GM21737 (cell line): Measurements from ENCODE around the gene ENO1.

ENCODE experiments used
- ATAC-seq: cut with Tn5 transposase; IDR thresholded peaks from one replicate; pipeline ENCODE4 v1.9.1; 2021; ENCODE audit warnings: mild to moderate bottlenecking, moderate library complexity; ENCODE audit not compliant: unreplicated experiment

The ENO1 gene

DNA sequence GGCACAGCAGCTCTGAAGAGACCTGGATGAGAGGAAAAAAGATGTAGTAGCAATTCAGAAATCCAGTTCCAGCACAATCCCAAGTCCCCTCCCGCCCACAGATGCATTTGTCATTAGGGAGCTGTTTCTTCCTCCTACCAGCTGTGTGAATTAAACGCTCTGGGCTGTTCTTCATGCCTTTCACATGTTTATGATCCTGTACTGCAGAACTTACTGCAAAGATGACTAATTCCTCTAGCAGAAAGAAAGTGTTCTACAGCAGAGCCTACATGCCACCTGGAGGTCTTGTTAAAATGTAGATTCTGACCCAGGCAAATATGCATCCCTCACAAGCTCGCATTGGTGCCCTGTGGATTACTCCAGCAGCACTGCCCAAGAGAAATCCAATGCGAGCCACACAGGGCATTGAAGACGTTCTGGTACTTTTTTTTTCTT is 6.5 kb downstream of the ENO1 start:
- ATAC-seq: no peak

DNA sequence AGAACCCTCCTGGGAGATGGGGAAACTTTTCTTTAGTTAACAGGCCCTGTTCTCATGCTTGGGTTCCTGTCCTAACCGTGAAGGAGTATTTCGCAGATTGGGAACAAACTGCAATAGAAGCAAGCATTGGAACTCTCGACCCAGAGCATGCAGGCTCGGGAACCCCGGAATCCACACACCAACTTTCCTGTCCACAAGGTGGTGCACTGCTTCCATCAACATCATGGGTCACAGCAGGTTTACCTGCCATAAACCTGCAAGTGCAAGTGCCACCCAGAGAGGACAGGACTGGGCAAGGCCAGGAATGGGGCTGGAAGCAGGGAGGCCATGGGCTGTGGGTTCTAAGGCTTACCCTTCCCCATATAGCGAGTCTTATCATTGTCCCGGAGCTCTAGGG is 6.9 kb downstream of the ENO1 start:
- no peak for ATAC-seq

DNA sequence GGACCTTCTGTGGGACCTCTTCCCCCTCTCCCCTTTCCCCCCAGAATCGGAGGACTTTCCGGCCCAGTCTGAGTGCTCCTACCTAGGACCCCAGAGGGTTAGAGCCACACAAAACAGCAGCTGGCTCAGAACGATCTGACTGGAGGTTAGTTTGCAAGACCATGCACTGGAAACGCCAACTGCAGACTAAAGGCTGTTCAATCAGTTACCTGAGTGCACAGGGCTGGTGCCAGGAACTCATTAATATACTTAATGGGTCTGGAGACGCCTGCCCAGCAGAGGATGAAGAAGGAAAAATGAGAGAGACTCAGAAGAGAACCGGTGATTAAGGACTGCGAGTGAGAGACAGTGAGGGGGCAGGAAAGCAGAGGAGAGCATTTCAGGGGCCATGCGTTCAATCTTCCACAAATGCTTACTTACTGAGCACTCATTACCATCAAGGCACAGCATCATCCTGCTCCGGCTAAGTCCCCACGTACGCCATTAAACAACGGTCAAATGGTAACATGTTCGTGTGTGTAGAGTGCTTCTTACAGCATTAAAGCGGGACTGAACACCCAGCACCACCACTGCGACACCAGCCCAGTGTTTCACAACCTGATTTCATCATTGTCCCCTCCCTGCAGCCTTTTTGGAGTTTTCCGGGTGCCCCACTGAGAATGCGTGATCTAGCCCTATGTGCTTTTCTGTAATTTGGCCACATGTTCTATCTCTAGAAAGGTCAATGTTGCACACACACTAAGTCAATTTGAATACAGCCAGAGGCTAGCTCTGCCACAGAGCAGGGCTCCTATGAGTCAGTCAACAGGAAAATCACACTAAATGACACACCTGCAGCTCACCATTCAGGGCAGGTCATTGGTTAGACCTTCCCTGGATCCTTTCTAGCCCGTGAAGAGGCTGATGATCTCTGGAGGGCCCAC is 7.6 kb downstream of the ENO1 start:
- ATAC-seq: no peak

DNA sequence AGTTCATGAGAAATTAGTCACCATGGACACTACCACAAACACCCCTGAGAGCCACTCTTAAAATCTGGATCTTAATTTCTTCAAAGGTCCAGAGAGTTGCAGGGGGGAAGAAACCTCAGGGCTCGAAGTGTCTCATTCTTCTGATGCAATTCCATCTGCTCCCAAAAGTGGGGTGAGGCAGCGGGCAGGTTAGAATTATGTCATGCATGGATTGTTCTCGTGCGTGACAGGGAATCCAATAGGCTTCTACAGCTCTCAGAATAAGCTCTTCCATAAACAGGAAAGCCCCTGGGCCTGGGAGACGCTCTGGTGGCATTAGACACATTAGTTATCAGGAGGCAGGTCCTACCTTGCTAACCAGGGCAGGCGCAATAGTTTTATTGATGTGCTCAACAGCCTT is 8.4 kb downstream of the ENO1 start:
- ATAC-seq: no peak

DNA sequence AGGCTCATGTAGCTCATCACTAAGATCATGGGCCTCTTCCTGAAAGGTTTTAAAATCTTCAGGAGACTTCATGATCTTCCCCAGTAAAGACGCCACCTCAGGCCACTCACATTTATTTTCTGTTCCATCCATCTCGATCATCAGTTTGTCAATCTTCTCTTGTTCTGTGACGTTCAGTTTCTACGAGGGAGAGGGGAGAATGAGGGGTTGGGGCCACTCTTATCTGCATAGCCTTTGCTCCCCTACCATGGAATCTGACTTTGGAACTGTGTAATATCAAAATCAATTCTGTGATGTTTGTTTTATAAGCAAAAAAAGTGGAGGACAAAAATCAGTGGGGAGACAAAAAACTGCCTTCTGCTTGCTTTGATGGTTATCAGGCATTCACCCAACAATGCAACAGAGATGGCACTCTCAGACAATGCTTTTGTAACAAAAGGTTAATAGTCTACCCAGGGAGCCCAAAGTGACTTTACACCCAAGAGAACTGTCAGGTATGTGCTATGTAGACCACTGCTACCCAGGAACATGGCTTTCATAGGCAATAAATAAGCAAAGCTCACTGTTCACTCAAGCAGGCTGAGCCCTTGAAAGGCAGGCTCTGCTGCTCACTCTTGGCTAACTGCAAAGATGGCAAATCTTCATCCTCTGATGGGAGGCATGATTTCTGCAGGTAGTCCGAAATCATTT is 10.5 kb downstream of the ENO1 start:
- no peak for ATAC-seq

DNA sequence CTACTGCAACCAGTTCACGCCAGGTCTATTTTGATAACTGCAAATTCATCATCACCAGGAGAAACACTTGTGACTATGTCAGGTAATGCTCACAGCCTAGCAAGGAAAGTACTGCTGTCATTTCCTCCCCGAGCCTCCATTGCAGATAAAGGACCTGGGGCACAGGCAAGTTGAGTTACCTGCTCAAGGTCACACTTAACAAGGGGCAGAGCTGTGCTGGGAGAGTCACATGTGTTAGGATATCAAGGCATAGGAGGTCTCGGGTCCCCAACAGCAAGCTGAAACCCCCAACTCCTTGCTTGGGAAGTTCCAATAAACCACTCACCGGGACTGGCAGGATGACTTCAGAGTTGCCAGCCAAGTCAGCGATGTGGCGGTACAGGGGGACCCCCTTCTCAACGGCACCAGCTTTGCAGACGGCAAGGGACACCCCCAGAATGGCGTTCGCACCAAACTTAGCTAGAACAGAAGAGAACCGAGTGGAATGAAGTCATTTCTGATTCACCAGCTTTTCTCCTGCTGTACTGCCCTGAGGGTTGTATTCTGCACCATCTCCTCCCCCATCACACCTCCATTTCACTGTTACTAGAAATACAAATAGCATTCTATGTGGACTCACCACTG is 11.6 kb downstream of the ENO1 start:
- ATAC-seq: no peak

DNA sequence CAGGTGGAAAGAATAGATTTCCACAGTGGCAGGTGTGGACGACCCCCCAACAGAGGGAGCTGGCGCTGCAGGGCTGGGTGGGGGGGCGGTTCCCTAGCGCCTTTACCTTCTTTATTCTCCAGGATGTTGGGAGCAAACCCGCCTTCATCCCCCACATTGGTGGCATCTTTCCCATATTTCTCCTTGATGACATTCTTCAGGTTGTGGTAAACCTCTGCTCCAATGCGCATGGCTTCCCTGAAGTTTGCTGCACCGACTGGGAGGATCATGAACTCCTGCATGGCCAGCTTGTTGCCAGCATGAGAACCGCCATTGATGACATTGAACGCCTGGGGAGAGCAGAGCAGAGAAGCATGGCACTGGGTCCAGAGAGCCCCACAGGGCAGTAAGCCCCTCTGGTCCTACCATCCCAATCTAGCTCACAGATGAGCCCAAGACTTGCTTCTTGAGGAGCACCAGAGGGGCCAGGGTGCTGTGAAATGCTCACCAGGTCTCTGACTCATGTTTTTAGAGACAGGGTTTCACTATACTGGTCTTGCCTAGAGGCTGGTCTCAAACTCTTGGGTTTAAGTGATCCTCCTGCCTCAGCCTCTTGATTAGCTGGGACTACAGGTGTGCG is 12.2 kb downstream of the ENO1 start:
- no peak for ATAC-seq

DNA sequence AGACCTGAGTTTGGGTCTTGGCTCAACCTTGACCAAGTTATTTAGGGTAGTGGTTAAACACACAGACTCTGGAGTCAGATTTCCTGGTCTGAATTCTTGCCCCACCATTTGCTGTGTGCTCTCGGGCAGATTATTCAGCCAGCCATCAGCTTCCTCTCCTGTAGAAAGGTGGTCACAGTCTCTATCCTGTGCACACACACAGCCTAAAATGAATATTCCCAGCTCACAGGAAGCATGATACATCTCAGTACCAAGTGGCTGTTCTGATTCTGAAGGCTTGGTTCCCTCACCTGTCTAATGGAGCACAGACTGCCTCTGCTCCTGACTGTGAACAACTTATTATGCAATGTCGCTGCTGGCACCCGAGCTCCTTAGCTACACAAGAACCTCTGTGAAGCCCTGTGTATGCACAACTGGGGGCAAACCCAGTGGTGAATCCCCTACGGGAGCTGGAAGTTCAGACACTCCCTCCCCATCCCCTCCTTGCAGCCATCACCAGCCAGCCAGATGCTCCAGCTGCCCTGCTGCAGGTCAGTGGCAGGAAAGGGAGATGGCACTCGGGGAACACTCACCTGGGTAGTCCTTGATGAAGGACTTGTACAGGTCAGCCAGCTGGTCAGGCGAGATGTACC is 13.7 kb downstream of the ENO1 start:
- ATAC-seq: no peak

DNA sequence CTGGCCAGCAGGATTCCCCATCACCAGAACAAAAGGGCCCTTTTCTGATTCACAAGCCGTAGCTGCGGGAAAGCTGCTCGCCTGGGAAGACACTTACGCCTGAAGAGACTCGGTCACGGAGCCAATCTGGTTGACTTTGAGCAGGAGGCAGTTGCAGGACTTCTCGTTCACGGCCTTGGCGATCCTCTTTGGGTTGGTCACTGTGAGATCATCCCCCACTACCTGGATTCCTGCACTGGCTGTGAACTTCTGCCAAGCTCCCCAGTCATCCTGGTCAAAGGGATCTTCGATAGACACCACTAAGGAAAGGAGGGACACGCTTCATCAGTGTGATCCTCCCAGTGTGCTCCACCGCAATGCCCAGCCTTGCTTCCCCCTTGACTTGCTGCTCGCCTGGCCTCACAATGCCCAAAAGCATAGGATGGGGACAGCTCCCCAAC is 14.7 kb downstream of the ENO1 start:
- no peak for ATAC-seq

DNA sequence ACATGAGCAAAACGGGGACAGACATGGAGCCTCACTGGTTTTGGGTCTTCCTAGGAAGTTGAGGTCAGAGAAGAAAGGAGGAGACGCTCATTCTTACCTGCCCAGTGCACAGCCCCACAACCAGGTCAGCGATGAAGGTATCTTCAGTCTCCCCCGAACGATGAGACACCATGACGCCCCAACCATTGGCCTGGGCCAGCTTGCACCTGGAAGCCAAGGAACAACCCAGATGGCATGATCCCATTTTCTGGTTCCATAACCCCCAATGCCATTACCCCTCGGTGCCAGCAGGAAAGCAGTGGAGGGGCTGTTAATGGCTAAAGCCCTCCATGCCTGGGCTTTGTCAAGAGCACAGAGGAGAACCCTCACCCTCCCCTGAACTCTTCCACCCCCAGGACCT is 15.3 kb downstream of the ENO1 start:
- ATAC-seq: no peak

DNA sequence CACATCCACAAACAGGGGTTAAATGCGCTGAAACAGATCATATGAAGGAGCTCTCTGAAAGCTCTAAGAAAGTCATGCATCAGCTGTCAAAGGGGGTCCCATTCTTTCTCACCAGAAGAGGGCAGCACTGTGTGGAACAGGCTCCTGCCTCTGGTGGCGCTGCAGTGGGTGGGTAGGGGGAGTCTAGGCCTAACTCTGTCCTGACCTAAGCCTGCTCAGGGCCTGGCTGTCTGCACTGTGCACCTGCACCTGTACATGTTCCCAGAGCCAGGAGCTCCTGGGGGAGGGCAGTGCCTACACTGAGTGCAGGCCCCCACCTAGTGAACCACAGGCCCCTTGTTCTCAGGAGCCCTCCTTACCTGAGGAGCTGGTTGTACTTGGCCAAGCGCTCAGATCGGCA is 16.0 kb downstream of the ENO1 start:
- no peak for ATAC-seq

DNA sequence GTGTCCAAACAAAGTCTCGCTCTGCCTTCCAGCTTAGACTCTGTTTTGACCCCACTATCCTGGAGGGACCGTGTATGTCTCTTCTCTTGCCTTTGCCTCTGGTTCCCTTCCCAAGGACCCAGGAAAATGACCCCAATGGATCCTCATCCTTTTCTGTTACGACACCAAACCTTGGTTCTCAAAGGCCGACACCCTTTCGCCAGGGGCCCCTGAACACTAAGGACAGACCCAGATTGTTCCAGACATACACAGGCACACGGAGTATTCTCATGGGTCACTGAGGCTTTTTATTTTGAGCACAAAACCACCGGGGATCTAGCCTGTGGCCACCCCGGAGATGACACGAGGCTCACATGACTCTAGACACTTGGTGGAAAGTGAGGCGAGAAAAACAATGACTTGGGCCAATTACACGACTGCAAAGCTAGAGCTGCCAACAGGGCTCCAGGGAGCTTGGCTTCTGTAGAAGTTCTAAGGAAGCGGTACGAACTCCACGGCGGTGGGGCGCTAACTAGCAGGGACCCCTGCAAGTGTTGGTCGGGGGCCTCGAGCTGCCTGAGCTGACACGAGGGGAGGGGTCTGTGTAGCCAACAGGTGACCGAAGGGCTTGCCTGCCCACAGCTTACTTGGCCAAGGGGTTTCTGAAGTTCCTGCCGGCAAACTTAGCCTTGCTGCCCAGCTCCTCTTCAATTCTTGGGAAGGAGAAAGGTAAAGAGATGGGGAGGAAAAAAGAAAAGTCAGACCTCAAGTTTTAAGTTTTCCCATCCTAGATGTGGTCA is 17.6 kb downstream of the ENO1 start:
- no peak for ATAC-seq

DNA sequence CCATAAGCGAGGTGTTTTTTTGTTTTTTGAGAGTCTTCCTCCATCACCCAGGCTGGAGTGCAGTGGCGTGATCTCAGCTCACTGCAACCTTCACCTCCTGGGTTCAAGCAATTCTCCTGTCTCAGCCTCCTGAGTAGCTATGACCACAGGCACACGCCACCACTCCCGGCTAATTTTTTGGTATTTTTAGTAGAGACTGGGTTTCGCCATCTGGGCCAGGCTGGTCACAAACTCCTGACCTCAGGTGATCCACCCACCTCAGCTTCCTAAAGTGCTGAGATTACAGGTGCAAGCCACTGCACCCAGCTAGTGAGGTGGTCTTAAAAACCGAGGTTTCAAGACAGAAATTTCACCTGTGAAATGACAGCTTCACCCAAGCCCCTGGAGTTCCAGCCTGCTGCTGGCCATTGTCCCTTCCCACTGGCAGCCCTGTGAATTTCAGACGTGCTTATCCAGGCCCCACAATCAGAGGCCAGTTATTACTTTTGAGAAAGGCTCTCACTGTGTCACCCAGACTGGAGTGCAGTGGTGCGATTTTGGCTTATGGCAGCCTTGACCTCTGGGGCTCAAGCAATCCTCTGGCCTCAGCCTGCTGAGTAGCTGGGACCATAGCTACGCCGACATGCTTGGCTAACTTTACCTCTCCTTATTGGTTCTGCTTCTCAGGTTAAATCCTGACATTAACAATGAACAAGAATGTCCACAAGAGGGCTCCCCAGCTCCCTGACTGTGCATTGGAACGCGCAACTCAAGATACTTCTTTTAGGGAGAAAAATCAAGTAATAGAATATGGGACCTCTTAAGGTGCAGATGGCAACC is 19.4 kb downstream of the ENO1 start:
- ATAC-seq: no peak

DNA sequence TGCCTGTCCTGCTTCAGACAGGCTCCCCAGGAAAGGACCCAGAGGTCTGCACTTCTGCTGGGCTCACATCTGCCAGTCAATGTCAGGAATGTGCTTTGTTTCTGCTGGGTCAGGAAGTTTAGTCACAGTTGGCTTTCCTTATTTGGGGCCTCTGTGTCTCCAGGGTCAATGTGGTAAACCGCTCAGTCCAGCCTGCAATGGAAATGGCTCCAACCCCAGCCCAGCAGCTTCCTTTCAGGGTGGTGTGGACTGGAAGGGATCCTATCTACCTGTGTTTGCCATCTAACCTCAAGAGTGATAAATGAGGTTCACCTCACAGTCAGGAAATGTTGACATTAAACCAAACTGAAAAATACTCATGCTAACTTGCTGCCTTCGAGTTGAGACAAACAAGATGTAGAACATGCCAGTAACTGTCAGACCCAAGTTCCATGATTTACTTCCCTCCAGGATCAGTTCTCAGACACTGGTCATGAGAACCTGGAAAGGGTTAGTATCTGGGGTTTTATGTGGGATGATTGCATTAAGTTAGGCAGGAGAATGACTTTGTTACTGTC is 20.3 kb downstream of the ENO1 start:
- ATAC-seq: no peak

DNA sequence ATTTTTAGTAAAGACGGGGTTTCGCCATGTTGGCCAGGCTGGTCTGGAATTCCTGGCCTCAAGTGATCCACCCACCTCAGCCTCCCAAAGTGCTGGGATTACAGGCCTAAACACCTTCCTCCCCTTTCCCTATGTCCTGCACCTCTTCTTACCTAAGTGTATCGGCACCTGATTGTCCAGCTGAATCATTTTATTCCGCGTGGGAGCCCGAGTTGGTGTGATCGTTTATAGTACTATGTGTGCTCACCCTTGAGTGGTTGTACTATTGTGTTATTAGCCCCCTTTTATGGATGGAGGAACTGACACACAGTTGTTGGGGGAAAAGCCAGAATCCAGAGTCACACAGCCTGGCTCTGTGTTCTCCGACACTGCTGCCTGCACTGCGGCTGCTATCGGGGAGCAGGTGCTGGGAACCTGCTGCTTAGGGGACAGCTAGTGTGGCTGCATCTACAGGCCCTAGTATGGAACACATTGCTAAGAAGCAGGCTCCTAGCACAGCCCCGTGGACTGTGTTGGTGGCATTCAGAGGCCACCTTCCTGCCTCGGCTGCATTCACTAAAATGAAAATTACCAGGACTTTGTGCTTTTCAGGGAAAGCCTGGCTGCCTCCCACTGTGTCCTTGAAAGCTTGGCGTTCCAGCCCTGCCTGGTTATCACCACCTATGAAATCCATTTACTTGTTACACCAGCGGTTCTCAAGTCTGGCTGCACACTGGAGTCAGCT is 21.6 kb downstream of the ENO1 start:
- ATAC-seq: no peak

DNA sequence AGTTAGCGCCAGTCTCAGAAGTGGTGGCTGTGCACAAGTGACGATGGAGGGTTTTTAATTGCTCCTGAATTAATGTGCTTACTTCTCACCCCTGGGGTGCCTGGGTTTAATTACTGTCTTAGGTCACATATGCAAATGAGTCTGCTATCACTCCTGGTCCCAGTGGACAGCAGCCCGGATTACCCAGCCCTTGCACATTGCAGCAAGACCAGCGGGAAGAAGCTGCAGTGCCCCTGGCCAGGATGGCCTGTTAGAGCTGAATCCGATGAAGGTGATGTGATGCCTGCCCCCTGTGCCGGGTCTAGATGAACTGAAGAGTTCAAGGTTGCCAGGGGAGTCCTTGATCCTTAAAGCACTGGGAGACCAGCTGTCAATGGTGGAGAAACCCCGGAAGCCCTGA is 24.2 kb downstream of the ENO1 start:
- ATAC-seq: no peak

DNA sequence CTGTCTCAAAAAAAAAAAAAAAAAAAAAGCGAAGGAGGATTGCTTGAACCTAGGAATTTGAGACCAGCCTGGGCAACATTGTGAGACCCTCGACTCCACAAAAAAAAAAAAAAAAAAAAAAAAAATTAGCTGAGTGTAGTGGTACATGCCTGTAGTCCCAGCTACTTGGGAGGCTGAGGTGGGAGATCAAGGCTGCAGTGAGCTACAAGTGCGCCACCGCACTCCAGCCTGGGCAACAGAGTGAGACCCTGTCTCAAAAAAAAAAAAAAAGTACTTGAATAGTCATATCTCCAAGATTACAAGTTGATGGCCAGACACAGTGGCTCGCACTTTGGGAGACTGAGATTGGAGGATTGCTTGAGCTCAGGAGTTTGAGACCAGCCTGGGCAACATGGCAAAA is 27.4 kb downstream of the ENO1 start:
- no peak for ATAC-seq

DNA sequence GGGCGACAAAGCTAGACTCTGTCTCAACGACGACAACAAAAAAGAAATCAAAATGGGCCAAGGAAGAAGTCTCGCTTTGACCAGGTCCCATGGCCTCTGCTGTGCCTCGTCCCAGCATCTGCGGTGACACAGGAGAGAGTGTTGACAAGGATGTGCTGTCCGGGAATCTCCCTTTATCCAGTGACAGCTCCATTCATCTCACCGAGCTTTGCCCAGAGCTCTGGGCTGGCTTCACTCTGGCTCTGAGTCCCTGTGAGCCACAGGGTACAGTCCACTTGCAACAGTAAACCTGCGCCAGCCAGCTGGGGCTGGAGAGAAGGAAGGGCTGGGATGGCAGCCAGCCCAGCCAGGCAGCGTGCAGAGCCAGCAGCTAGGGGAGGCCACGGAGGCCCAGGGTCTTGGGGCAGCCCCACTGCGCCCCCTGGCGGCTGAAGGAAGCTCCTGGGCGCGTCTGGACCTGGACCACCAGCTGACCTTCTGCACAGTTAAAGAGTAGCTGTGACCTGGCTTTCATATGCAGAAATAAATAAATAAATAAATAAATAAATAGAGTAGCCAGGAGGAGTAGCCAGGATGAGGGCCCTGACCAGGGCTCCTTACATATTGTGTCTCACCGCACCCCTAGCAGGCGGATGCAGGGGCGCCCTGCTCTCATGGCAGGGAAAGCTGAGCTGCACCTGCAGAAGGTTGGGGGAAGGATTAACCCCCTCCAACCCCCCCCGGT is 29.7 kb downstream of the ENO1 start:
- ATAC-seq: peak; percentile 62
